GM21447 (cell line): Measurements from ENCODE around the gene STEAP4.

Source experiments
- ATAC-seq: cut with Tn5 transposase; IDR thresholded peaks from one replicate; pipeline ENCODE4 v1.9.1; 2021; ENCODE audit not compliant: unreplicated experiment

STEAP4 gene

DNA sequence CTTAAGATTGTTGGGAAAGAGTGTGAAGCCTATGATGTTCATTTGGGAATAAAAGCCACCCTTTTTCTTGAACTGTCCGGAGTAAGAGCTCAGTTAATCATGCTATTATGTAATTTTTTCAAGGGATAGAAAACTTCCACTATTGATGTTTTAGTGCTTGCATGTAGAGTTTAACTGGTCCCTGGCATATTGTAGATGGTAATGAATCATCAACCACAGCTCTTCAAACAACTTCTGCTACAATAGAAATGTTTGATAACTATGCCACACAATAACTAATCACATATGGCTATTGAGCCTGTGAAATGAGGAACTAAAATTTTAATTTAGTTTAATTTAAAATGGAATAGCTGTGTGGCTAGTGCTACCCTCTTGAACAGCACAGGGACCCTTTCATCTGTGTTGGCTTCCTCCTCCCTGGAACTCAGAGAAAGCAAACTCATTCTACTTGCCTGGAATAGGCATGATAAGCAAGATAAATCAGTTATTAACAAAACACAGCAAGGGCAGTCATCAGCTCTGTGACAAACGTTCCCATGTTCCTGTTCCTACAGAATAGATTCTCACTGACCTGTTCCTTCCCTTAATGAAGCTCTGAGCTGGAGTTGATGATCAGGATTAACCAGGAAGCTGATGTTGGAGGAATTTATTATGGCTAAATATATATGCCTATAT, 82.0 kb downstream of the STEAP4 start:
- ATAC-seq = no peak

DNA sequence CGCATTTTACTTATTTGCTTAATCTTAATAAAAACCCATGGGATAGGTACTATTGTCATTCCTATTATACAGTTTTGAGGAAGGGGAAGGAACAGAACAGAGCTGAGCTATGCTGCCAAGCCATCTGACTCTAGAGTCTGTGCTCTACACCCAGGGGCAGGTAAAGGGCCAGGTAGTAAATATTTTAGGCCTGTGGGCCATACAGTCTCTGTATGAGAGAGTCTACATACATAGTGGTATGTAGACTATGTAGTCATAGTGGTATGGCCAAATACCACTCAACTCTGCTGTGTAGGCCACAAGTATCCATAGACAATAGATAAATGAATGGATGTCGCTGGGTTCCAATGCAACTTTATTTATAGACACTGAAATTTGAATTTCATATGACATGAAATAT, 83.4 kb downstream of the STEAP4 start:
- no peak for ATAC-seq
